GM19025 (cell line): Measurements from ENCODE around the gene RILPL2.
"Not testable (repeated sequence)": the region's sequence is repeated elsewhere in the genome, so short reads cannot be mapped to it uniquely, and the experiment has no call there.

ENCODE experiments used
- ATAC-seq: cut with Tn5 transposase; IDR thresholded peaks from one replicate; pipeline ENCODE4 v1.9.1; 2021; ENCODE audit warnings: mild to moderate bottlenecking, low read depth, moderate library complexity; ENCODE audit not compliant: unreplicated experiment

Gene RILPL2

GRCh38 chr12:123385536-123385935 is 50.9 kb downstream of the RILPL2 start:
- not testable (repeated sequence) for ATAC-seq

- ATAC-seq, result no peak
Observed at GRCh38 chr12:123384994-123385376, 51.5 kb downstream of the RILPL2 start.

GRCh38 chr12:123384318-123384993 is 52.0 kb downstream of the RILPL2 start:
- ATAC-seq, result no peak

GRCh38 chr12:123382684-123383083 is 53.8 kb downstream of the RILPL2 start:
- ATAC-seq, result no peak

DNA sequence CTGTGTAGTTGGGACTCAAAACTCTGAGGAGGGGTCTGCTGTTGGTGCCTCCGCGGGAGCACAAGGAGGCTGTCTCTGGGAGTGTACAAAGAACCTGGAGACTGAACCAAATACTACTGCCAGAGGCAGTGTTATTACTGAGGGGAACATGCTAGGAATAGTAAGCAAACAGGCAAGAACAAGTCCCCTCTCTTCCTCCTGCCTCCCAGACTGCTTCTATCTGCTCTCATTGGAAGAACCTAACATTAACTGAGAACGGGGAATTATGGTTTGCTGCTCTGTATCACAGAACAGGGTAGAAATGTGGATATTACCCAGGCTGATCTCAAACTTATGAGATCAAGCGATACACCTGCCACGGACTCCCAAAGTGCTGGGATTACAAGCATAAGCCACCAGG is 57.1 kb downstream of the RILPL2 start:
- no peak for ATAC-seq

- not testable (repeated sequence) for ATAC-seq
Observed at GRCh38 chr12:123372415-123372814, 64.1 kb downstream of the RILPL2 start.

DNA sequence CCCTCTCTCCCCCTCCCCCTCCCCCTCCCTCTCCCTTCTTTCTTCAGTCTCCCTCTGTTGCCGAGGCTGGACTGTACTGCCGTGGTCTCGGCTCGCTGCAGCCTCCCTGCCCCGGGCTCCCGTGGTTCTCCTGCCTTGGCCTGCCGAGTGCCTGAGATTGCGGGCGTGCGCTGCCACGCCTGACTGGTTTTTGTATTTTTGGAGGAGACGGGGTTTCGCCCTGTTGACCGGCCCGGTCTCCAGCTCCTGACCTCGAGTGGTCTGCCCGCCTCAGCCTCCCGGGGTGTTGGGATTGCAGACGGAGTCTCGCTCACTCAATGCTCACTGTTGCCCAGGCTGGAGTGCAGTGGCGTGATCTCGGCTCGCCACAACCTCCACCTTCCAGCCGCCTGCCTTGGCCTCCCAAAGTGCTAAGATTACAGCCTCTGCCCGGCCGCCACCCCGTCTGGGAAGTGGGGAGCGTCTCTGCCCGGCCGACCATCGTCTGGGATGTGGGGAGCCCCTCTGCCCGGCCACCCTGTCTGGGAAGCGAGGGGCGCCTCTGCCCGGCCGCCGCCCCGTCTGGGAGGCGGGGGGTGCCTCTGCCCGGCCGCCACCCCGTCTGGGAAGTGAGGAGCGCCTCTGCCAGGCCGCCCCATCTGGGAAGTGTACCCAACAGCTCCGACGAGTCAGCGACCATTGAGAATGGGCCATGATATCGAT is 64.7 kb downstream of the RILPL2 start:
- not testable (repeated sequence) for ATAC-seq

DNA sequence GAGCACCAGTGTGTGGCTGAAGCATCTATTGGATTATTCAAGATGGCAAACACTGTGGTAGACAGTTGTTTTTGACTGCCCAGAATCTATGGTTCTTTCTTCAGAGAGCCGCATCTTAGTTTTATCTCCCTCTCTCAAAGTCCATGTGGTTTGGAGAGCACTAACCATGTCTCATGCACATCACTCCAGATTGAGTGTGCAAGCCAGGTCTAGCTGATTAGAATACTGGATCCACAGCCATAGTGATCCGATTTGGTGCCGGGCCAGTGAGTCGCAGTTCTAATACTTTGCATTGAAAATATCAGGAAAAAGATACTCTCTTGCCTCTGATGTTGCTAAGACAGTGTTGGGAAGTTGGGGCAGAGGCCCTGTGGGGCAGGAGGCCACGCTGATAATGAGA is 67.3 kb downstream of the RILPL2 start:
- no peak for ATAC-seq

DNA sequence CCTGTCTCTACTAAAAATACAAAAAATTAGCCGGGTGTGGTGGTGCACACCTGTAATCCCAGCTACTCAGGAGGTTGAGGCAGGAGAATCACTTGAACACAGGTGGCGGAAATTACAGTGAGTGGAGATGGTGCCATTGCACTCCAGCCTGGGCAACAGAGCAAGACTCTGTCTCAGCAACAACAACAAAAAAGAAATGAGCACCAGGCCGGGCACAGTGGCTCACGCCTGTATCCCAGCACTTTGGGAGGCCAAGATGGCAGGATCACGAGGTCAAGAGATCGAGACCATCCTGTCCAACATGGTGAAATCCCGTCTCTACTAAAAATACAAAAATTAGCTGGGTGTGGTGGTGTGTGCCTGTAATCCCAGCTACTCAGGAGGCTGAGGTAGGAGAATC is 68.1 kb downstream of the RILPL2 start:
- ATAC-seq, result not testable (repeated sequence)

DNA sequence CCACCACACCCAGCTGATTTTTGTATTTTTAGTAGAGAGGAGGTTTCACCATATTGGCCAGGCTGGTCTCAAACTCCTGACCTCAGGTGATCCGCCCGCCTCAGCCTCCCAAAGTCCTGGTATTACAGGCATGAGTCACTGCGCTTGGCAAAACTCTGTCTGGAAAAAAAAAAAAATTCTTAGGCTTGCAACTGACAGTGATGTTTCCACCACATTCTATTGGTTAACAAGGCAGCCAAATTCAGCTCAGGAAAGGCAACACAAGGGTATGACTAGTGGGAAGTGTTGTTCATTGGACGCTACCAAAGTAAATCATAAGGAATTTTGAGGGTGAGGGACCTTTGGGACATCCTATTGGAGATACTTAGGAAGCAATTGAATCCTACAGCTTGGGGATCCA is 69.0 kb downstream of the RILPL2 start:
- ATAC-seq, result no peak
